ENCODE data around the gene TMPRSS6.

The TMPRSS6 gene

GRCh38 chr22:37051391-37052385 is 57.8 kb downstream of the TMPRSS6 start, which contains the start of gene KCTD17:
Gene KCTD17 (plus strand): TSS chr22:37051742. CDS start chr22:37051761, 19 bp downstream.
- peak; percentile 84 for DNase-seq (ENCODE audit: low spot score)

- DNase-seq (ENCODE audit: low spot score): no peak
Measured at GRCh38 chr22:37050913-37051312, 58.6 kb downstream of the TMPRSS6 start.

- DNase-seq (ENCODE audit: low spot score): no peak
Measured at GRCh38 chr22:37049224-37049623, 60.3 kb downstream of the TMPRSS6 start.

GRCh38 chr22:37048133-37048532 is 61.4 kb downstream of the TMPRSS6 start:
- DNase-seq (ENCODE audit: low spot score): no peak

- no peak for DNase-seq (ENCODE audit: low spot score)
Measured at GRCh38 chr22:37047006-37047405, 62.5 kb downstream of the TMPRSS6 start.

GRCh38 chr22:37046589-37046988 is 62.9 kb downstream of the TMPRSS6 start:
- DNase-seq (ENCODE audit: low spot score): no peak

GRCh38 chr22:37045958-37046357 is 63.6 kb downstream of the TMPRSS6 start:
- DNase-seq (ENCODE audit: low spot score): no peak

GRCh38 chr22:37044634-37045625 is 64.6 kb downstream of the TMPRSS6 start:
- no peak for DNase-seq (ENCODE audit: low spot score)

- no peak for DNase-seq (ENCODE audit: low spot score)
Measured at GRCh38 chr22:37043828-37044538, 65.5 kb downstream of the TMPRSS6 start.

GRCh38 chr22:37043209-37043827 is 66.2 kb downstream of the TMPRSS6 start:
- DNase-seq (ENCODE audit: low spot score): no peak

- DNase-seq (ENCODE audit: low spot score): no peak
Measured at GRCh38 chr22:37039466-37039865, 70.0 kb downstream of the TMPRSS6 start.

- no peak for DNase-seq (ENCODE audit: low spot score)
Measured at GRCh38 chr22:37037669-37038068, 71.8 kb downstream of the TMPRSS6 start.

- no peak for DNase-seq (ENCODE audit: low spot score)
Measured at GRCh38 chr22:37036655-37037377, 72.7 kb downstream of the TMPRSS6 start.

- no peak for DNase-seq (ENCODE audit: low spot score)
Measured at GRCh38 chr22:37033605-37034430, 75.7 kb downstream of the TMPRSS6 start.

- no peak for DNase-seq (ENCODE audit: low spot score)
Measured at GRCh38 chr22:37032535-37033460, 76.7 kb downstream of the TMPRSS6 start.

GRCh38 chr22:37032134-37032534 is 77.4 kb downstream of the TMPRSS6 start:
- no peak for DNase-seq (ENCODE audit: low spot score)

- no peak for DNase-seq (ENCODE audit: low spot score)
Measured at GRCh38 chr22:37030560-37031281, 78.8 kb downstream of the TMPRSS6 start.
